A673 (cell line): ENCODE results near the gene MPO. TPM values are rescaled to one million over a fixed set of nuclear protein-coding genes. Genes with fewer than 3 reads are reported as not detected.

Experiments used
- BruUV-seq: library from RNA; stranded (reverse); fragments of 400-500 nt; replicated peaks from 2 replicates; lab custom pipeline; 2021; lab: Mats Ljungman, UMichigan
- CTCF ChIA-PET: fragments of 300-600 bp; sonication (Branson Sonifier 250); formaldehyde crosslinking; loops from one replicate; lab custom pipeline; 2022; ENCODE audit warnings: antibody characterized with exemption; lab: Charles Lee
- POLR2A ChIA-PET: fragments of 300-600 bp; sonication (Branson Sonifier 250); formaldehyde crosslinking; loops from one replicate; lab custom pipeline; 2022; ENCODE audit warnings: antibody characterized with exemption; ENCODE audit not compliant: low non-redundant PET; lab: Charles Lee
- DNase-seq: peaks from one replicate; pipeline ENCODE4 v3.0.0-alpha.2; 2015; ENCODE audit warnings: low spot score
- H3K27ac ChIP-seq: fragments of 200-600 bp; sonication (generic); 2 replicates; pipeline ENCODE4 v1.5.1; 2016; ENCODE audit warnings: mixed run types, low read depth, mild to moderate bottlenecking, mixed read lengths, antibody characterized with exemption, low read length; ENCODE audit not compliant: poor library complexity, severe bottlenecking
- H3K27me3 ChIP-seq: fragments of 200-600 bp; sonication (generic); replicated peaks from 2 replicates; pipeline ENCODE4 v1.6.1; 2017; ENCODE audit warnings: mixed run types, low read depth, mild to moderate bottlenecking, mixed read lengths, antibody characterized with exemption, low read length; ENCODE audit not compliant: insufficient read depth, poor library complexity
- H3K36me3 ChIP-seq: fragments of 200-600 bp; sonication (generic); 2 replicates; pipeline ENCODE4 v1.6.1; 2016; ENCODE audit warnings: mixed run types, mild to moderate bottlenecking, mixed read lengths, antibody characterized with exemption, low read length; ENCODE audit not compliant: insufficient read depth, poor library complexity, severe bottlenecking
- H3K4me1 ChIP-seq: fragments of 200-600 bp; sonication (generic); 2 replicates; pipeline ENCODE4 v1.6.1; 2017; ENCODE audit warnings: mixed run types, mild to moderate bottlenecking, mixed read lengths, antibody characterized with exemption, low read length; ENCODE audit not compliant: insufficient read depth, poor library complexity, severe bottlenecking
- H3K4me3 ChIP-seq: fragments of 200-600 bp; sonication (generic); 2 replicates; pipeline ENCODE4 v1.5.1; 2016; ENCODE audit warnings: low read depth, mixed run types, mild to moderate bottlenecking, mixed read lengths, low read length; ENCODE audit not compliant: poor library complexity, severe bottlenecking
- H3K9me3 ChIP-seq: fragments of 200-600 bp; sonication (generic); 2 replicates; pipeline ENCODE4 v1.6.1; 2016; ENCODE audit warnings: mixed run types, low read depth, mild to moderate bottlenecking, mixed read lengths, antibody characterized with exemption, low read length; ENCODE audit not compliant: poor library complexity, severe bottlenecking
- CTCF ChIP-seq: fragments of 300-800, 200-600 bp; sonication (generic); conservative IDR thresholded peaks from 2 replicates; pipeline ENCODE4 v1.5.1; 2017; ENCODE audit warnings: low read depth, mild to moderate bottlenecking, antibody characterized with exemption, low read length, moderate library complexity, mixed read lengths
- EZH2 ChIP-seq: fragments of 200-600 bp; sonication (generic); IDR thresholded peaks from 2 replicates; pipeline ENCODE4 v1.6.1; 2017; ENCODE audit warnings: borderline replicate concordance, low read depth, mild to moderate bottlenecking, mixed read lengths, antibody characterized with exemption, low read length; ENCODE audit not compliant: poor library complexity, severe bottlenecking
- intact Hi-C: fragments of 100-400 bp; cut with micrococcal nuclease; formaldehyde crosslinking; loops from one replicate; pipeline ENCODE4 v1.10.0; 2022; ENCODE audit not compliant: unreplicated experiment
- total RNA-seq: library from RNA; stranded (reverse); gene quantifications from 2 replicates; pipeline ENCODE4 v1.2.3, GENCODE V29; 2021

Gene MPO
- total RNA-seq, 1 experiment from 2014 or later: not detected

- BruUV-seq: no TSS peak
- TF ChIP-seq EZH2: no peak
- no peak for TF ChIP-seq CTCF
- Histone ChIP-seq H3K4me1 (peaks cover 3% of the 10 kb centered on the region), H3K27ac (no peak overlapping the region), H3K9me3 (no peaks in the 10 kb centered on the region), H3K27me3 (no peaks in the 10 kb centered on the region), H3K4me3 (no peak overlapping the region), H3K36me3 (no peaks in the 10 kb centered on the region)
- DNase-seq: no peak
- CTCF ChIA-PET: no interaction called here
- POLR2A ChIA-PET: no interaction called here
- intact Hi-C loops: loop anchor here (5.0 kb wide), 1 partner anchor 128 kb away; no protein-coding TSS in a partner anchor
These were observed 38.7 kb upstream of the MPO start for GRCh38 chr17:58319173-58320162.

- H3K9me3 ChIP-seq: no peaks in the 10 kb centered on the region
- no peaks in the 10 kb centered on the region for H3K27me3 ChIP-seq
- DNase-seq: no peak
- peaks cover 10% of the 10 kb centered on the region for H3K4me1 ChIP-seq
- H3K36me3 ChIP-seq: no peaks in the 10 kb centered on the region
- POLR2A ChIA-PET: no interaction called here
- no peak overlapping the region for H3K4me3 ChIP-seq
- CTCF ChIA-PET: no interaction called here
- no peak for TF ChIP-seq EZH2
- TF ChIP-seq CTCF: no peak
- no peak overlapping the region for H3K27ac ChIP-seq
- intact Hi-C loops: loop anchor here (5.0 kb wide), 1 partner anchor 129 kb away; no protein-coding TSS in a partner anchor
- no TSS peak for BruUV-seq
These were observed 38.0 kb upstream of the MPO start for GRCh38 chr17:58318627-58319172.

- no peak overlapping the region for H3K4me3 ChIP-seq
- H3K27me3 ChIP-seq: no peaks in the 10 kb centered on the region
- POLR2A ChIA-PET: no interaction called here
- no peaks in the 10 kb centered on the region for H3K36me3 ChIP-seq
- no peak overlapping the region for H3K27ac ChIP-seq
- H3K4me1 ChIP-seq: peaks cover 15% of the 10 kb centered on the region
- CTCF ChIA-PET: interaction anchor here (0.7 to 1.7 kb wide), 5 partner anchors 8 to 129 kb away, joined by 3 to 6 read pairs (median 4); partner anchors contain the start of gene RNF43
- no TSS peak for BruUV-seq
- no peak for DNase-seq
- no peaks in the 10 kb centered on the region for H3K9me3 ChIP-seq
- TF ChIP-seq EZH2: no peak
- intact Hi-C loops: loop anchor here (5.0 kb wide), 1 partner anchor 129 kb away; no protein-coding TSS in a partner anchor
These were observed 37.3 kb upstream of the MPO start for GRCh38 chr17:58318065-58318481.
